Measurements from ENCODE around the gene RPRD1A.
"Not testable (repeated sequence)": the region's sequence is repeated elsewhere in the genome, so short reads cannot be mapped to it uniquely, and the experiment has no call there.

Gene RPRD1A

DNA sequence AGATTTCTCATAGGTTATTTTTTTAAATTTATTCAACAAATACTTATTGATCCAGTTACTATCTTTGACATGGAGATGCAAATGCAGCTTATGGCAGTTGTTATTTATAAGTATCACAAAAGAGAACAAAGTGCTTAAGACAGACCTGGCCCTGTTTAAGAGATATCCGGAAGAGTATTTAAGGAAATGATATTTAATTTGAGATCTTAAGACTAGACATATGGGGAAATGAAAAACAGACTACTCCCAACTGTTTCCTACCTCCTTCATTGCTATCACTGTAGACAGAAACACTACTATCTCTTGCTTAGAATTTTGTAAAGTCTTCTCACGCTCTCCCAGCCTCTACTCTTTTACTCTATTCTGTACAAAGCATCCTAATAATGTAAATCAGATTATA is 36.0 kb downstream of the RPRD1A start:
- DNase-seq (ENCODE audit: low spot score): no peak

DNA sequence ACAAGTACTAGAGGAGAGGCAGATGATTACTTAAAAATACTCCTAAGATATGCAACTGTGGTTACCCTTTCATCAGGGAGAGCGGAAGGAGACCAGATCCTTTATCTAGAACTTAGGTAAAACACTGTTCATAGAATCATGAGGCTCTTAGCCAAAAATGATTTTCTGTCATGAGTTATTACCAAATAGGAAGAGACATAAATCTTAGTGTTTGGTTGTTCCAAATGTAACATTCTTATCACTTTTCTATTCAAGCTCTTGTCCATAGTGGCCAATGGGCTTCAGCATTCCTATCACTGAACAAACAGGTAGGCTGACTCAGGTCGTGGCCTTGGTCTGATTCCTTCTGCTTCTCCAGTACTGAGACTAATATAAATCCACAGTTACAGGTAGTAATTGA is 38.5 kb downstream of the RPRD1A start:
- DNase-seq (ENCODE audit: low spot score): peak; percentile 27

DNA sequence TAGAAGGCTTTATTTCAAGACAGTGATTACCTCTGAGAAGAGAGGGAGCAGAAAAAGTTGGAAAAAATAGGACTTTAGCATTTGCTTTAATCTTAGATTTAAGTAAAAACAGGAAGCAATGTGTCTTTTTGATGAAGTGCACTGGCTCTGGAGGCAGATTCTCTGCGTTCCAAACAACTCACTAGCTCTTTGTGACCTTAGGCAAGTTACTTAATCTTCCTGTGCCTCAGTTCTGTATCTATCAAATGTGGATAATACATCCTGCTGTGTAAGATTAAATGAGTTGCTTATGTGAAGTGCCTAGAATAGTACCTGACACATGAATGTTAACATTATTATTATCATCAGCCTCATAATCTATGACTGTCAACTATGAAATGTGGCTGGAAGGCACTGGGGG is 42.3 kb downstream of the RPRD1A start:
- DNase-seq (ENCODE audit: low spot score): no peak

GRCh38 chr18:36024241-36024640 is 43.1 kb downstream of the RPRD1A start:
- DNase-seq (ENCODE audit: low spot score): not testable (repeated sequence)

DNA sequence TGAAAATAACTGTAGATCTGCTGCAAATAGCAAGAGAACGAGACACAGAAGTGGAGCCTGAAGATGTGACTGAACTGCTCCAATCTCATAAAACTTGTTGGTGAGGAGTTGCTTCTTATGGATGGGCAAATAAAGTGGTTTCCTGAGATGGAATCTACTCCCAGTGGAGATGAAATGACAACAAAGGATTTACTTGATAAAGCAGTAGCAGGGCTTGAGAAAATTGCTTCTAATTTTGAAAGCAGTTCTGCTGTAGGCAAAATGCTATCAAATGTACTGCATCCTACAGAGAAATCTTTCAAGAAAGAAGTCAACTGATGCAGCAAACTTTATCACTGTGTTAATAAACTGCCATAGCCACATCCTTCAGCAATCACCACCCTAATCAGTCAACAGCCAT is 44.0 kb downstream of the RPRD1A start:
- DNase-seq (ENCODE audit: low spot score): no peak

GRCh38 chr18:36020174-36020711 is 47.1 kb downstream of the RPRD1A start:
- no peak for DNase-seq (ENCODE audit: low spot score)

DNA sequence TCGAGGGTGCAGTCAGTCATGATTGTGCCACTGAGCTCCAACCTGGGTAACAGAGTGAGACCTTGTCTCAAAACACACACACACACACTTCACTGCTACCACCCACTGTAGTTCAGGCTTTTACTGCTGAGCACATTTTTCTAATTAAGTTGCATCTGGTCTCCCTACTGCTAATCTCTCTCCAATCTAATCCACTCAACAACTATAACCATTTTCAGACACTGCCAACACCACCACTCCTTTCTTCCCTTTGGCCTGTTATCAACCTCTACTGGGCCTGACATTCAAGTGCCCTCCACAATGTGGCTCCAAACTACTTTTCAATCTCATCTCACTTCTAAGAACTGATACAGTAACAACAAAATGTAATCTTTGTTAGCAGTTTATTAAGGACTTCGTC is 50.1 kb downstream of the RPRD1A start:
- no peak for DNase-seq (ENCODE audit: low spot score)

DNA sequence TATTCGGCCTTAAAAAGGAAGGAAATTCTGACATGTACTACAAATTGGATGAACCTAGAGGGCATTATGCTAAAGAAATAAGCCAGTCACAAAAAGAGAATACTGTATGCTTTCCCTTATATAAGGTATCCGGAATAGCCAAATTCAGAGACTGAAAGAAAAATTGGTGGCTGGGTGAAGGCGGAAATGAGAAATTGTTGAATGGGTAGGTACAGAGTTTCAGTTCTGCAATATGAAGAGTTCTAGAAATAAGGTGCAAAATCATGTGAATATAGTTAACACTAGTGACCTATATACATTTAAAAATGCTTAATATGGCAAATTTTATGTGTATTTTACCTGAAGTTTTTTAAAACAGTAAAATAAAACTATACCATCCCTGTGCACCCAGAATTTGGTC is 51.7 kb downstream of the RPRD1A start:
- no peak for DNase-seq (ENCODE audit: low spot score)

DNA sequence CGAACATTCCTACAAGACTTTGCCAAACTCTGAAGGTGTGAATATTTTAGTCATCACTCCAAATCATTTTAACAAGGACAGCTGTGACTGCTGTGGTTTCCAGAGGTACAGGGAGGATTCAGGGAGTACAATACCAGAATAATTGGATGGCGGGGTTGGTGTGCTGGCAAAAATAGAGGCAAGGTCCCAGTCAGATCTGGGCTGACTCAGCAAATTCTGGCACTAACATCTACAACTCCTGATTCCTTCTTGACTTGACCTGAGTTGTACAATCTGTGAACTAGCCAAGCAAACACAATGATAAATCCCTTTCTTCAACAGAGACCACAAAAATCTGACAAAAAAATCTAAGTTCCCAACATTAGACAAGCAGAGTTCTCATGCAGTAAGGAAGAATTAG is 54.5 kb downstream of the RPRD1A start:
- DNase-seq (ENCODE audit: low spot score): no peak

- DNase-seq (ENCODE audit: low spot score): no peak
Measured at GRCh38 chr18:36009214-36009613, 58.1 kb downstream of the RPRD1A start.

GRCh38 chr18:36006997-36007396 is 60.4 kb downstream of the RPRD1A start:
- DNase-seq (ENCODE audit: low spot score): no peak

DNA sequence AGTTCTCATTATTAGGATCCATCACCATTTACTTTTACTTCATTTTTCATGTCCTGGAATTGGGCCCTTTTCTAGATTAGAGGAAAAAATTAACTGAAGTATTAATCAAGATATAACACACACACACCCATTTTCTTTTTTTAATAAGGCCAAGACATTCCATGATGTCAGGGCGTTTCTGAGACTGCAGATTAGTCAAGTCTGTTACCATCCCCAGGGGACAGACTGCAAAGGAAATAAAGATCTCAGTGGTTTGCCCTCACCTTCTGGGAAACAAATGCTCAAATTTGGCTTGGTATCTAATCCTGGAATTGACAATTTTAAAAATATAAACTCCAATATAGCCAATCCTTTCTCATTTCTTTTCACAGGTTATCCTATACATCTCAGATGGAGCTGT is 67.4 kb downstream of the RPRD1A start:
- no peak for DNase-seq (ENCODE audit: low spot score)

GRCh38 chr18:35998967-35999366 is 68.4 kb downstream of the RPRD1A start:
- no peak for DNase-seq (ENCODE audit: low spot score)

DNA sequence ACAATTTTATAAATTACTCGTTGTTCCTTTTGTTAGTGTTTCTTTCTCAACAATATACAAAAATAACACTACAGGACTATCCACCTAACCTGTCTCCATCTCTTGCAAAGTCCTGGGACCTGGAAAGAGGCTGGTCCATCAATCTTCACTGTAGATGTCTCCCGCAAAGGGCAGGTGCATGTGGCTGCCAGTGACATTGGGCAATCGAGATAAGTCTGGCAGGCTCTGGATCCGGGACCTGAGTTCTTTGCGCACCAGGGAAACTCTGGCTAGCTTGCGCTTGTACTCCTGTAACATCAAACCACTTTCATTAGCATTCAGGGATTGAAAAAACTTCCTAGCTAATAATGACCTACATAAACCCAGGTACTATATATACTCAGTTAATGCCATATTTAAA is 74.3 kb downstream of the RPRD1A start:
- DNase-seq (ENCODE audit: low spot score): no peak

GRCh38 chr18:35991696-35992095 is 75.7 kb downstream of the RPRD1A start:
- no peak for DNase-seq (ENCODE audit: low spot score)

DNA sequence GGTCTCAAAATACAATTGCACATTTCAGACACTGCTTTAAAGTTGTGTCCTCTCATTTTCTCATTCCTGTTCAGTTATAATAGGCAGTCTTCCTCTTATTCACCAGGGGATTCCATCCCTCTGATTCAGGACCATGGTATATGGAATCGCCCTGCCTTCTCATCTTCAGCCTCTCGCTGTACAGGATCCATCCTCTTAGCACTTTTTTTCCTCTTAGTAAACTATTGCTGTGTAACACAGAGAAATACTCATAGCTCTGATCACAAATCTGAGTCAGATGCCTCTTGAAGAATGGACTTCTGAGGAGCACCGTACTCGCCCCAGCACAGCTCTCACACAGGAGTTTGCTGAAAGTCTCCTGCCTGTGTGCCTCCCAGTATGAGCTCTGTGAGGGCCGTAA is 83.5 kb downstream of the RPRD1A start:
- DNase-seq (ENCODE audit: low spot score): no peak

- DNase-seq (ENCODE audit: low spot score): no peak
Measured at GRCh38 chr18:35983147-35983546, 84.2 kb downstream of the RPRD1A start.

- DNase-seq (ENCODE audit: low spot score): no peak
Measured at GRCh38 chr18:35982409-35983114, 84.8 kb downstream of the RPRD1A start.

DNA sequence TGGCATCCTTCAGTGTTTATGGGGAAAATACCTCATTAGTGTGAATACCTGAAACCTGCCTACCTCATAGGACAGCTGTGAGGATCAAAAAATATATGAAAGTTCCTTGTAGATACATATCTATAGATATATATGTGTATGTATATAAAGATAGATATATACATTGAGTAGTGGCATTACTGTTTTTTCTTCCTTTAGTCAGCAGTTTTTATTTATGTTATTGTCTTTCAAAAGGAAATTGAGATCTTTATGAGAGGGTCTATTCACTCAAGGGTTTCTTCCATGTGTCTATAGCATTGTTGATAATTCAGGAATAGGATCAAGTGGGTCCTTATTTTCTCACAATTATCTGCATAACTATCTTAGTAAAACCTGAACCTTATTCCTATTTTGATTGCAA is 88.2 kb downstream of the RPRD1A start:
- no peak for DNase-seq (ENCODE audit: low spot score)

DNA sequence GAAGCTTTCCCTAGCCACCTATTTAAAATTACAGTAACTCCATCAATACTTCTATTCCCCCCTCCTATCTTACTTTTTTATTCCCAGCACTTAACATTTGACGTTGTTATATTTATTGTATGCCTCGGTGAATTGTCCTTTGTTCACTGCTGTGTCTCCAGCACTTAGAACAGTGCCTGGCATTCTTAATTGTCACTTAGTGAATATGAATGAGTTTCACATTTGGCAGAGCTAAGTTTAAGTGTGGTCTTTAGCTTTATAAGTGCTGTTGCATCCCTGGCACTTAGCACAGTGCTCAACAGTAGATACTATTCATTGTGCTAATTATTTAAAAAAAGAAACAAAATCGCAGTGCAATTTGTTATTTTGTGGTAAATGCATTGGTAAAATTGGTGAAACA is 93.2 kb downstream of the RPRD1A start:
- DNase-seq (ENCODE audit: low spot score): no peak

GRCh38 chr18:35973650-35974049 is 93.7 kb downstream of the RPRD1A start:
- DNase-seq (ENCODE audit: low spot score): no peak

GRCh38 chr18:35972197-35973000 is 95.0 kb downstream of the RPRD1A start, which contains the start of gene RMP24:
Gene RMP24 (plus strand): TSS chr18:35972679.
- DNase-seq (ENCODE audit: low spot score): peak; percentile 70

GRCh38 chr18:35971661-35972196 is 95.6 kb downstream of the RPRD1A start:
- no peak for DNase-seq (ENCODE audit: low spot score)

Data from HuH-7.5 (cell line).